GM18505 (cell line): ENCODE measurements around the gene SIRPB1.

Source experiments
- ATAC-seq: cut with Tn5 transposase; IDR thresholded peaks from one replicate; pipeline ENCODE4 v1.9.1; 2021; ENCODE audit not compliant: unreplicated experiment
- POLR2A ChIP-seq: IDR thresholded peaks from 4 replicates; pipeline ENCODE4 v1.6.1; 2011; ENCODE audit warnings: borderline replicate concordance; ENCODE audit not compliant: insufficient read depth, insufficient read length; ENCODE audit errors: extremely low read depth

Gene SIRPB1

GRCh38 chr20:1619861-1620444 lies at the start of gene SIRPB1:
TSS of gene SIRPB1 (minus strand) at chr20:1620009. CDS start at chr20:1619944, 65 bp downstream.
- ATAC-seq = no peak
- TF ChIP-seq POLR2A = no peak

GRCh38 chr20:1669304-1669703 lies 49.5 kb upstream of the SIRPB1 start:
- no peak for ATAC-seq
- TF ChIP-seq POLR2A = no peak

- ATAC-seq = no peak
- TF ChIP-seq POLR2A = no peak
These were observed 47.8 kb upstream of the SIRPB1 start for GRCh38 chr20:1667502-1668085.

- no peak for TF ChIP-seq POLR2A
- ATAC-seq = no peak
These were observed 47.0 kb upstream of the SIRPB1 start for GRCh38 chr20:1666802-1667201.

- no peak for ATAC-seq
- TF ChIP-seq POLR2A = no peak
These were observed 45.5 kb upstream of the SIRPB1 start for GRCh38 chr20:1665345-1665744.

GRCh38 chr20:1664911-1665310 lies 45.1 kb upstream of the SIRPB1 start:
- TF ChIP-seq POLR2A = no peak
- no peak for ATAC-seq

GRCh38 chr20:1663917-1664316 lies 44.1 kb upstream of the SIRPB1 start:
- no peak for ATAC-seq
- TF ChIP-seq POLR2A = no peak

GRCh38 chr20:1661542-1662299 lies 41.9 kb upstream of the SIRPB1 start:
- ATAC-seq = no peak
- no peak for TF ChIP-seq POLR2A

- ATAC-seq = no peak
- TF ChIP-seq POLR2A = no peak
These were observed 40.4 kb upstream of the SIRPB1 start for GRCh38 chr20:1660246-1660645.

- TF ChIP-seq POLR2A = no peak
- ATAC-seq = no peak
These were observed 37.9 kb upstream of the SIRPB1 start, which contains the start of gene SIRPG for GRCh38 chr20:1657556-1658334. TSS of gene SIRPG (minus strand) at chr20:1657779. CDS start at chr20:1657714, 65 bp downstream.

- TF ChIP-seq POLR2A = no peak
- ATAC-seq = no peak
These were observed 37.0 kb upstream of the SIRPB1 start for GRCh38 chr20:1656844-1657243.

GRCh38 chr20:1654996-1655395 lies 35.2 kb upstream of the SIRPB1 start:
- ATAC-seq = no peak
- no peak for TF ChIP-seq POLR2A

- no peak for ATAC-seq
- no peak for TF ChIP-seq POLR2A
These were observed 33.2 kb upstream of the SIRPB1 start for GRCh38 chr20:1652960-1653359.
